Mesothelial cell of epicardium (in vitro differentiated cells): ENCODE results near the gene RHBG. TPM values are rescaled to one million over a fixed set of nuclear protein-coding genes. Genes with fewer than 3 reads are reported as not detected.

Experiments
- DNase-seq, 2 experiments: peaks; one replicate each; pipeline ENCODE4 v3.0.0; 2021; ENCODE audit warnings: low spot score in 2 of 2; ENCODE audit not compliant: unreplicated experiment in 2 of 2
- H3K27ac Mint-ChIP-seq: 2 replicates; pipeline ENCODE4 v1.8.0; 2021; ENCODE audit warnings: mixed read lengths
- H3K27me3 Mint-ChIP-seq: 2 replicates; pipeline ENCODE4 v1.8.0; 2021; ENCODE audit warnings: low read depth, mixed read lengths
- H3K36me3 Mint-ChIP-seq: 2 replicates; pipeline ENCODE4 v1.8.0; 2021; ENCODE audit warnings: mixed read lengths
- H3K4me1 Mint-ChIP-seq: 2 replicates; pipeline ENCODE4 v1.8.0; 2021; ENCODE audit warnings: mixed read lengths
- H3K4me3 Mint-ChIP-seq: 2 replicates; pipeline ENCODE4 v1.8.0; 2021; ENCODE audit warnings: mild to moderate bottlenecking, moderate library complexity, mixed read lengths
- H3K9me3 Mint-ChIP-seq: 2 replicates; pipeline ENCODE4 v1.8.0; 2021; ENCODE audit warnings: mixed read lengths
- total RNA-seq: library from RNA; stranded (reverse); gene quantifications from 3 replicates; pipeline ENCODE4 v1.2.1, GENCODE V29; 2021
- TF ChIP-seq, protein P1 (sequence below): fragments of 200-600 bp; sonication (generic); IDR thresholded peaks from one replicate; pipeline ENCODE4 v1.5.0; 2021; ENCODE audit warnings: antibody characterized with exemption; ENCODE audit not compliant: unreplicated experiment

Gene RHBG
- total RNA-seq, 1 donor from 2014 or later, result 0.92 TPM

- Mint-ChIP-seq H3K9me3 (no peaks in the 10 kb centered on the region), H3K27me3 (peaks cover 98% of the 10 kb centered on the region), H3K4me3 (no peak overlapping the region), H3K27ac (no peak overlapping the region), H3K36me3 (no peaks in the 10 kb centered on the region), H3K4me1 (peaks cover 14% of the 10 kb centered on the region)
- TF ChIP-seq, protein P1, sequence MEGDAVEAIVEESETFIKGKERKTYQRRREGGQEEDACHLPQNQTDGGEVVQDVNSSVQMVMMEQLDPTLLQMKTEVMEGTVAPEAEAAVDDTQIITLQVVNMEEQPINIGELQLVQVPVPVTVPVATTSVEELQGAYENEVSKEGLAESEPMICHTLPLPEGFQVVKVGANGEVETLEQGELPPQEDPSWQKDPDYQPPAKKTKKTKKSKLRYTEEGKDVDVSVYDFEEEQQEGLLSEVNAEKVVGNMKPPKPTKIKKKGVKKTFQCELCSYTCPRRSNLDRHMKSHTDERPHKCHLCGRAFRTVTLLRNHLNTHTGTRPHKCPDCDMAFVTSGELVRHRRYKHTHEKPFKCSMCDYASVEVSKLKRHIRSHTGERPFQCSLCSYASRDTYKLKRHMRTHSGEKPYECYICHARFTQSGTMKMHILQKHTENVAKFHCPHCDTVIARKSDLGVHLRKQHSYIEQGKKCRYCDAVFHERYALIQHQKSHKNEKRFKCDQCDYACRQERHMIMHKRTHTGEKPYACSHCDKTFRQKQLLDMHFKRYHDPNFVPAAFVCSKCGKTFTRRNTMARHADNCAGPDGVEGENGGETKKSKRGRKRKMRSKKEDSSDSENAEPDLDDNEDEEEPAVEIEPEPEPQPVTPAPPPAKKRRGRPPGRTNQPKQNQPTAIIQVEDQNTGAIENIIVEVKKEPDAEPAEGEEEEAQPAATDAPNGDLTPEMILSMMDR, result no peak
- no peak for DNase-seq
Measured at GRCh38 chr1:156423422-156424352, 54.7 kb downstream of the RHBG start.

GRCh38 chr1:156424806-156425432 is 55.9 kb downstream of the RHBG start:
- peaks cover 11% of the 10 kb centered on the region for H3K4me1 Mint-ChIP-seq
- no peak overlapping the region for H3K27ac Mint-ChIP-seq
- no peak for DNase-seq
- H3K9me3 Mint-ChIP-seq, result no peaks in the 10 kb centered on the region
- H3K4me3 Mint-ChIP-seq, result no peak overlapping the region
- TF ChIP-seq, protein P1, result no peak
- H3K36me3 Mint-ChIP-seq, result no peaks in the 10 kb centered on the region
- H3K27me3 Mint-ChIP-seq, result peaks cover 98% of the 10 kb centered on the region

GRCh38 chr1:156425943-156426342 is 56.9 kb downstream of the RHBG start:
- H3K4me1 Mint-ChIP-seq, result peaks cover 6% of the 10 kb centered on the region
- no peaks in the 10 kb centered on the region for H3K36me3 Mint-ChIP-seq

GRCh38 chr1:156427957-156428356 is 58.9 kb downstream of the RHBG start:
- H3K4me1 Mint-ChIP-seq, result peaks cover 2% of the 10 kb centered on the region
- no peak overlapping the region for H3K27ac Mint-ChIP-seq
- no peak for DNase-seq
- no peaks in the 10 kb centered on the region for H3K9me3 Mint-ChIP-seq
- H3K27me3 Mint-ChIP-seq, result peaks cover 99% of the 10 kb centered on the region
- TF ChIP-seq, protein P1, result no peak
- H3K36me3 Mint-ChIP-seq, result no peaks in the 10 kb centered on the region
- no peak overlapping the region for H3K4me3 Mint-ChIP-seq

More at GRCh38 chr1:156425943-156426342, 56.9 kb downstream of the RHBG start:
- DNase-seq, result no peak
- no peak overlapping the region for H3K27ac Mint-ChIP-seq
- no peak overlapping the region for H3K4me3 Mint-ChIP-seq
- H3K9me3 Mint-ChIP-seq, result no peaks in the 10 kb centered on the region
- H3K27me3 Mint-ChIP-seq, result peaks cover 98% of the 10 kb centered on the region
- TF ChIP-seq, protein P1, result no peak

- no peaks in the 10 kb centered on the region for H3K36me3 Mint-ChIP-seq
- peaks cover 2% of the 10 kb centered on the region for H3K4me1 Mint-ChIP-seq
- H3K9me3 Mint-ChIP-seq, result no peaks in the 10 kb centered on the region
- peaks cover 99% of the 10 kb centered on the region for H3K27me3 Mint-ChIP-seq
- DNase-seq, result no peak
- H3K4me3 Mint-ChIP-seq, result no peak overlapping the region
- TF ChIP-seq, protein P1, result no peak
- H3K27ac Mint-ChIP-seq, result no peak overlapping the region
Measured at GRCh38 chr1:156428746-156429288, 59.8 kb downstream of the RHBG start.
